Stromal cell of bone marrow (primary cell): ENCODE results near the gene NAA35.
"Not testable (repeated sequence)": the region's sequence is repeated elsewhere in the genome, so short reads cannot be mapped to it uniquely, and the experiment has no call there.

Source experiments
- DNase-seq: peaks from one replicate; pipeline ENCODE4 v3.0.0-alpha.2; 2012; ENCODE audit warnings: low read depth

Gene NAA35

DNA sequence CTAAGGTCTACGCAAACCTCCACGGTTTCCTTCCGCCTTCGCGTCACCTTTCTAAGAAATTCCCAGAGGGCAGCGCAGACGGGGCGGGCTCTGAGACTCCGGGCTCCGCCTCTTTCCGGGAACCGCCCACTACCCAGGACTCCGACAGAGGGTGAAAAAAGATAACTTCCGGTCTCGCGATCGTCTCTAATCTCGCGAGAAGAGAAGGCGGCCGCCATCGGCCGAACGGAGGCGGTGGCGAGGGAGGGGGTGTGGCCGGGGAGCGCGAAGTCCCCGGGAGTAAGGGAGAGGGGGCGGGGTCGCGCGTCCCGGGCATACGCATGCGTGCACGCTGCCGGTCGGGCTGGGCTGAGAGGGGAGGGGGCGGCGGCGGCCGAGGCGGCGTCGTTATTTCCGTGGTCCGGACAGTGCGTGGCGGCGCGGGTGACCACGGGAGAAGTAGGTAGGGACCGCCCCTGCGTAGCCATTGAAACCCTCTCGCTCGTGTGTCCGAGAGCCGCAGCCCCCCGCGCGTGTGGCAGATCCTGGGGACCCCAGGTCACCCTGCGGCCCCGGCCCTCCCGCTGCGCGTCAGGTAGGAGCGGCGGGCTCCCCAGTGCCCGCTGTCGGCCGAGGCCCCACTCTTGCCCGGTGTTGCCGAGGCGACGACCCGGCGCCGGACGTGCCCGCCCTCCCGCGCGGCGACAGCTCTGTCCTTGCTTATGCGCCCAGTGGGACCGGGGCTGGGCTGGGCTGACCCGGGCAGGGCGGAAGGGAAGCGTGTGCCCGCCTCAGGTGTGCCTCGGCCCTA lies at the start of gene NAA35:
TSS of gene NAA35 (plus strand) at position 315 of the 790 bp plus-strand sequence. CDS start 1,014 bp downstream, outside the sequence.
- DNase-seq = peak; percentile 95

DNA sequence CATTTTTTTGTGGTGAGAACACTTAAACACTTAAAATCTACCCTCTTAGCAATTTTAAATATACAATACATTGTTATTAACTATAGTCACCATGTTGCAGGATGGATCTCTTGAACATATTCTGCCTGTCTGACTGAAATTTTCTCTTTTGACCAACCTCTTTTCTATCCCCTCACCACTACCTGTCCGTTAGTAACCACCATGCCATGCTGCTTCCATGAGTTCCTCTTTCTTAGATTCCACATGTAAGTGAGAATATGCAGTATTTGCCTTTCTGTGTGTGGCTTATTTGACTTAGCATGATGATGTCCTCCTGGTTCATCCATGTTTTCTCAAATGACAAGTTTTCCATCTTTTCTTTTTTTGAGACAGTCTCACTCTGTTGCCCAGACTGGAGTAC lies 48.5 kb upstream of the NAA35 start:
- no peak for DNase-seq

DNA sequence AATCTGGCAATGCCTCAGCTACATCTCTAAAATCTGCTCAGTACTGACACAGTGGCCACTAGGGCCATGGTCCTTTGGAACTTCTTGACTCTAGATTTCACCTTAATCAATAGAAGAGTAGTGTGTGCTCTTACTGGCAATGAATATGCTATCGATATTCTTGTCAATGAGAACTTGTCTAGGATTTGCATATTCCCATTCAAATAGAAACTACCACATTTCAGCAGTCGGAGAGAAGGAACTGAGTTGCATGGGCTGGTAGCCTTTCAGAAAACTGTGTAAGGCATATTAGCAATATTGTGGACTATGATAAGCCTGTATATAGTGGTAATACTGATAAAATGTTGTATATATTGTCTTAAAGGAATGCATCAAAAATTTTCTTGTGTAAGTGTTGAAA lies 45.3 kb upstream of the NAA35 start:
- DNase-seq = no peak

DNA sequence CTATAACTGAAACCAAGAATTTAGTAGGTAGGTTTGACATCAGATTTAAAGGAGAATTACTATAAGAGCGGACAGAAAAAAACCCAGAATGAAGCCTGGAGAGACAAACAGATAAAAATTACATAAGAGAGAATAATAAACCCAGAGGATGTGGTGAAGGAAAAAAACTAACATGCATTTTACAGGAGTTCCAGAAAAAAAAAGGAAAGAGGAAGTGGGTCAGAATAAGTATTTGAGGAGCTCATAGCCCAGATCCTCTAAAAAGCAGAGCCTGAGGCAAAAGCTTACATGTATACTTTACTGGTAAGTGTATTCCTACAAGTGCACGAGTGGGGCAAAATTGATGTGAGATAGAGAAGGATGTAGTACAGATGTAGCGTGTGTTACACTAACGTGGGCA lies 43.1 kb upstream of the NAA35 start:
- DNase-seq = no peak

DNA sequence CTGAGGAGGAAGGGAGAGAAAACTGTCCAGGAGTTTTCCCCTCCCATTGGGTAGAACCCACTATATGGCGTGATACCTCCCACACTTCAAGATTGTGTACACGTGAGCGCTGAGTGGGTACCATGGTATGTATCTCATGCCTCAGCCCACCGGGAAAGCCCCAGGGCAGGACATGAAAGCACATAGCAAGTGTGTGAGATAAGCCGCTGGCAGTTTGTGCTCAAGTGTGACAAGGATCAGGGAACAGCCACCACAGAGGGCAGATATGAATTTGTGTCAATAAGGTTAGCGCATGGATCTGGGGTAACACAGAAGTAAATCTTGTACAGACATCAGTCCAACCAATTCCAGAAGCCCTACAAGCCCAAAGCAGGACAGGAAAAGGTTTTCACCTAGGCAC lies 42.6 kb upstream of the NAA35 start:
- DNase-seq = no peak

DNA sequence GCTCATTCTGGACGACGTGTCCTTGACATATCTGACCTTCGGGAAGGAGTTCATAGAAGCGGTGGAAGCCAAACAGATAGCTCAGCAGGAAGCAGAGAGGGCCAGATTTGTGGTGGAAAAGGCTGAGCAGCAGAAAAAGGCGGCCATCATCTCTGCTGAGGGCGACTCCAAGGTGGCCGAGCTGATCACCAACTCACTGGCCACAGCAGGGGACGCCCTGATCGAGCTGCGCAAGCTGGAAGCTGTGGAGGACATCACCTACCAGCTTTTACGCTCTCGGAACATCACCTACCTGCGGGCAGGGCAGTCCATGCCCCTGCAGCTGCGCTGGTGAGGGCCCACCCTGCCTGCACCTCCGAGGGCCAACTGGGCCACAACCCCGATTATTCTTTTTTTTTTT lies 41.6 kb upstream of the NAA35 start:
- DNase-seq = no peak

DNA sequence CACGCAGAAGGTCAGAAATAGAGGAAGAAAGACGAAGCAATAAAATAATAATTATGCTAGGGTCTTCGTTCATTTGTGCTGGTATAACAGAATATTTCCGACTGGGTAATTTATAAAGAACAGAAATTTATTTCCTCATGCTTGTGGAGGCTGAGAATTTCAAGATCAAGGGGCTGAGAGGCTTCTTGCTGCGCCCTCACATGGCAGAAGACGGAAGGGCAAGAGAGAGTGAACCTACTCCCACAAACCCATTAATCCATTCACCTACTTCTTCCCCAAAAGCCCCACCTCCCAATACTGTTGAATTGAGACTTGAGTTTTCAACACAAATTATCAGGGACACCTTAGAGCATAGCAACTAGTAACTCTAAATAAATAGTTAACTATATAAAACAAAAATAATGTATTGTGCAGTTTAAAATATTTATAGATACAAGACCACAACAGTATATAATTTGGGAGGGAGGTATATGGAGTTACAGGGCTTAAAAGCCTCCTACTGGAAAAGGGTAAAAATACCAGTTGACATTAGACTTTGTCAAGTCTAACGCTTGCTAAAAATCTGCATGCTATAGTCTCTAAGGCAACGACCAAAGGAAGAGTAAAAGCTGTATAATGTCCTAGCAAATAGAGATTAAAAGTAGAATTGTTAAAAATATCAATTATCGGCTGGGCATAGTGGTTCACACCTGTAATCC lies 40.3 kb upstream of the NAA35 start:
- peak; percentile 3 for DNase-seq

DNA sequence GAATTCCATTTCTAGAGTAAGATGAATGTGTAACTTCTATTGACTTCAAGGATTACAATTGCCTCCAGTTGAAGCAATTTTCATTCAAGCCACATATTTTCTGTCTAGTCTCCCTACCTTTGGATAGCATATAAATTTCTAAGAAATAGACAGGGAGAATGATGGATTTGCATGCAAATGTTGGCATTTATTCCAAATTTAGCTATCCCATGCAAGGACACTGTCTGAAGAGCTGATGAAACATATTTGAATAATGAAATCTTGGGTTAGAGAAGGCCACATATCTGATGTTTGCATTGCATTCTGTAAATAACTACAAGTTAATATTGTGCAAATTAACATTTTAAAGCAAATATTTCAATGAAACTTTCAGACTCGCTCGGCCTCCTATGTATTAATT lies 36.0 kb upstream of the NAA35 start:
- DNase-seq = no peak

DNA sequence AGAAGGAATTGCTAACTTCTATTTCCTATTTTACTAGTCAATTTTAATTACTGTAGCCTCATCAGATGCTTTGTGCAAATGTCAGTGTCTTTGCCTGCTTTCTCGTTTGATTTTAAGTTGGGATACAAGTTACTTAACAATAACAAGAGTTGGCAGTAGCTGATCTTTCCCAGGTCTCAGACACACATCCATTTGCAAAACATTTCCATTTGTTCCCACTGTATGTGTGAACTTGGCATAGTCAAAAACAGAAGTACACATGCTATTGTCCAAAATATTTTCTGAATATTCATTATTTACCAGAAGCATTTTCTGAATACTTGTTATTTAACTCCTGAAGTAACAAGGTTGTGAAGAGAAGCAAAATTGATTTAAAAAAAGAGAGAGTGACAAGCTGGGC lies 35.0 kb upstream of the NAA35 start:
- DNase-seq = no peak

DNA sequence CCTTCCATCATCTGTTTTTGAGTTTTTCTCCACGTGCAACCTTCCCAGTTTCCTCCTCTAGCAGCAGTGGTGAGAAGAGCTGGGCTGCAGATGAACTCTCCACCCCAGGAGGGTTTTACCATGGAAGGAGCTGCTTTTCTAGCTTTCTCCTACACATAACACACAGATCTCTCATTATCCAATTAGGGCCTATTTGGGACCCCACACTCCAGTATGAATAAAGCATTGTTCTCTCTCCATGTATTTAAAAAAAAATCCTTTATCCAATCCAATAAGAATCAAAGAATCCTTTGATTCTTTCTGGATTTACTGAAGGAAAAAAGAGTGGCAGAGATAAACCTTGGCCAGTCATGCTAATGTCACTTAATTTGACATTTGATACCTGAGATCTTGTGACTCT lies 31.6 kb upstream of the NAA35 start:
- DNase-seq = no peak

DNA sequence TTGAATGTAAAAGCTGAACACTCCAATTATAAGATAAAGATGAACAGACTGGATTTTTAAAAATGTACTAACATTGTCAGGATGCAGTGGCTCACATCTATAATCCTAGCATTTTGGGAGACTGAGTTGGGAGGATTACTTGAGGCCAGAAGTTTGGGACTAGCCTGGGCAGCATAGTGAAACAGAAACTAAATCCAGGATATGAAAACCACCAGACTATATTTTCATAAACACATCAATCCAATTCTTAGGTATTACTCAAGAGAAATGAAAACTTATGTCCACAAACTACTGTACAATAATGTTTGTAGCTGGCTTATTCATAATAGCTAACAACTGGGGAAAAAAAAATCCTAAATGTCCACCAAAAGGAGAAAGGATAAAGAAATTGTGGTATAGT lies 26.8 kb upstream of the NAA35 start:
- peak; percentile 5 for DNase-seq

DNA sequence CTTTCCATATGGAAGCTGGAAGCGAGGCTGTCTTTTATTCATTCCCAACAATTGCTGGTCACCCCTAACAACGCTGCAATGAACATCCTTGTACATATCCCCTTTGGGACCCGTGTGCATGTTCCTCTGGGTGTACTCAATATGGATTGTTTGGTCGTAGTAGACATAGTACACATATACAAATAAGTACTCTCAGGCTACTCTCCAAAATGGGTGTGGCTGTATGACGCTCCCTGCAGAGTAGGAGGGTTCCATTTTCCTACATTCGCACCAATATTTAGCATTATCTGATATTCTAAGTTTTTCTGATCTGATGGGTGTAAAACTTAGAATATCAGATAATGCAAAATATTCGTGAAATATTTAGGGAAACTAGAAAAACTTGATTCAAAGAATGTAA lies 23.2 kb upstream of the NAA35 start:
- DNase-seq = no peak

DNA sequence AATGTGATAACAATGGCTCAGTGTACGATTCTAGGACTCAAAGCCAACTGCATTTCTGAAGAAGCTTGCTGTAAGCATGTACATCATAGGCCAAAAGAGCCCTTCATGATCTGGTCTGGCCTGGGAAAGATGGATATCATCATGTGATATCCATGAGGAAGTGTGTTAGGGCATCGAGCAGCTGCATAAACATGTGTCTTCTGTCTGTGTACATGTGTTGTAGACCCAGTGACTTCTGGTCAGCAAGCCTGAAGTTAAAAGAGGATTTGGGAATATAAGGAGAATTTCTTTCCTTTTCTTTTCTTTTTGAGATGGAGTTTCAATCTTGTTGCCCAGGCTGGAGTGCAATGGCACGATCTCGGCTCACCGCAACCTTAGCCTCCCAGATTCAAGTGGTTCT lies 15.5 kb upstream of the NAA35 start:
- DNase-seq = no peak

DNA sequence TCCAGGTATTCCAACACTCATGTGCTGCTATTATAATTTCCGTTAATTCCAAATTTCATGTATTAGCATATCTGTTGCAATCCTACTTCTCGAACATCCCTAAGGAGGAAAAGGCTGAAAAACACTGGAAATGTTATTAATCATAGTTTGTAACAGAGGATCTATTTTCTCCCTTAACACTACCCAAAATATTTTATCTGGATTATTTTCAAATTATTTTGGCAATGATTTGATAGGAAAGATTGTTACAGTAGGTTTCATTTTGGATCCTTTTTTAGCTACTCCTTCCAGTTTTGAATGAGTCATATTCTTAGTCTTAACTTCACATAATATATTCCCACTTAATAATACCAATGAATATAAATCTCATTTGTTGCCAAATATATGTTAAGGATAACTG lies 13.9 kb upstream of the NAA35 start:
- DNase-seq = peak; percentile 78

DNA sequence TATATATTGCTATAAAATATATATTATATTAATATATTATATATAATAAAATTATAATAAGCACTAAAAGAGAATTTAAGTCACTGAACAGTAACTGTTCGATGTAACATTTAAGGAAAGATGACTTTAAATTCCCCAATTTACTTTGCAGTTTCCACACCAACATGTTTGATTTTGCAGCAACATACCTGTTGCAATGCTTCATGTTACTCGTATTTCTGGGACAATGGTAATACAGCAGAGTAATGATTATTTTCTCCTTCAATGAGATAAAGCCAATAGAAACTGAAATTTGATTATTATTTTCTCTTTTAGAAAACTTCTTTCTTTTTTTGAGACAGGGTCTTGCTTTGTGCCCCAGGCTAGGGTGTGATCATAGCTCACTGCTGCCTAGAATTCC lies 9.5 kb upstream of the NAA35 start:
- no peak for DNase-seq

DNA sequence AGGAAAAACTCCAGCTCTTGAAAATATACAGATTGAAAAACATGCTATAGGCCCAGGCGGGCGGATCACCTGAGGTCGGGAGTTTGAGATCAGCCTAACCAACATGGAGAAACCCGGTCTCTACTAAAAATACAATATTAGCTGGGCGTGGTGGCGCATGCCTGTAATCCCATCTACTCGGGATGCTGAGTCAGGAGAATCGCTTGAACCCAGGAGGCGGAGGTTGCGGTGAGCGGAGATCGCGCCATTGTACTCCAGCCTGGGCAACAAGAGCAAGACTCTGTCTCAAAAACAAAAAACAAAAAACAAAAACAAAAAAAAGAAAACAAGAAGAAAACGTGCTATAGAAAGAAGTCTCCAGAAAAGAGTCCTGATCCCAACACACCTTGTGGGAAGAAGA lies 5.0 kb upstream of the NAA35 start:
- DNase-seq = not testable (repeated sequence)

DNA sequence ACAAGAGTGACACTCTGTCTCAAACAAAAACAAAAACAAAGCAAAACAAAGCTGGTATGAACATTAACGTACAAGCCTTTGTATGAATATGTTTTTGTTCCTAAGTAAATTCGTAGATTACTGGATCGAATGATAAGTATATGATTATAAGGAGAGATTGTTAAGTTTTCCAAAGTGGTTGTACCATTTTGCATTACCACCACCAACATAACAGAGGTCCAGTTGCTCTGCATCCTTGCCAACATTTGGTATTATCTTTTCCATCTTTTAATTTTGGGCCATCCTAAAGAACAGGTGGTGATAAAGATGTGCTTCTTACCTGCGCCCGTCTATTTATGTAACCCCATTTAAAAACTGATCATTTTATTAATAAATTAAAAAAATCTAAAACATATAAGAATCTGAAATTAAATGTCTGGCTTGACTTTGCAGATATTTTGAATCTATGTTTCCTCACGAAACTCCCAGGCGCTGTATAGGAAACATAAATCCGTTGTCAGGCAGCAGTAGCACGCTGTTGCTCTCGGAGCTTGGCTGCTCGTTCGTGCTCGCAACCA lies 593 bp upstream of the NAA35 start:
- no peak for DNase-seq

DNA sequence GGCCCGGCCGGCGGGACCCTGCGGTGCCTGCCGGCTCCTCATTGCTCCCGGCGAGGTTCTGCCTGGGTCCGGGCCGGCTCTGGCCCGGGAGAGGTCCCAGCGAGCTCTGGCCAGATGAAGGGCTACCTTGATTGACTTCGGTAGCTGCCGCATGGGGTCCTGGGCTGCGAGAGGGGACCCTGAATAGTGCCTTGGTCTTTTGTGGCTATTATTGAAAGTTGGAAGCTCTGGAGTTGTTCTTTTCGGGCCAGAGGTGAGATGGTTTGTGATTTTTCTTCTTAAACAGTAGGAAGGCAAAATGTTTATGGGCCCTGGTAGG lies 635 bp downstream of the NAA35 start:
- no peak for DNase-seq

DNA sequence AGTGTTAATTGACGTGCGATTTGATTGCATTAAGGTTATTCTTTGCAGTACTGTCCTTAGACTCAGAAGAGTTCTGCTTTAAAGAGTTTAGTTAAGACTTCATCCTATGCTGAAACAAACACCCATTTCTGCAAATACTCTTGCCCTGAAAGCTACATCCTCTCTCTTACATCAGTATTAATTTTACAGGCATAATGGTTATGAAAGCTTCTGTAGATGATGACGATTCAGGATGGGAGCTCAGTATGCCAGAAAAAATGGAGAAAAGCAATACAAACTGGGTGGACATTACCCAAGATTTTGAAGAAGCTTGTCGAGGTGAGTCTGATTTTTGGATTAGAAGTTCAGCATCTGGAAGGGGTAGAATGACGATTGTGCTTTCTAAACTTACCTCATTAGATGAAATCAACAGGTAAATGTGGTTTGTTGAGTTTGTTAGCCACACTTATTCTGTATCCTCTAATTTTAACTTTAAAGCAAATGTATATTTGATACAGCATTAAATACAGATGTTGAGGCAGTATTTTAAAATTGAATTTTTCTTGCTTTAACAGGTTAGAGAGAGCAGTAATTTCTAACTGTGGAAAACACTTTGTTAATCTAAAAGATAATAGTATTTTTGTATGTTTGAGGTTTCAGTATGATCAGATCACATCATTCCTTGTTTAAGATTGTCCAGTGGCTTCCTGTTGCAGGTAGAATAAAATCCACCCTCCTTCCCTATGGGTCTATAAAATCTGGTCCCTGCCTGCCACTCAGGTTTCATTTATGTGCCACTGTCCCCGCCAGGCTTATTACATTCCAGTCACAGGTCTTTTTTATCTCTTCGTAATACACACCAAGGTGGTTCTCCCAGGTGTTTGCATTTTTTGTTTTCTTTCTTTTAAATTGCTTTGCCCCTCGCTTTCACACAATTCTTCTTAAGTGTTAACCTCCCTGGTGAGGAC lies 1.3 kb downstream of the NAA35 start:
- DNase-seq = no peak

DNA sequence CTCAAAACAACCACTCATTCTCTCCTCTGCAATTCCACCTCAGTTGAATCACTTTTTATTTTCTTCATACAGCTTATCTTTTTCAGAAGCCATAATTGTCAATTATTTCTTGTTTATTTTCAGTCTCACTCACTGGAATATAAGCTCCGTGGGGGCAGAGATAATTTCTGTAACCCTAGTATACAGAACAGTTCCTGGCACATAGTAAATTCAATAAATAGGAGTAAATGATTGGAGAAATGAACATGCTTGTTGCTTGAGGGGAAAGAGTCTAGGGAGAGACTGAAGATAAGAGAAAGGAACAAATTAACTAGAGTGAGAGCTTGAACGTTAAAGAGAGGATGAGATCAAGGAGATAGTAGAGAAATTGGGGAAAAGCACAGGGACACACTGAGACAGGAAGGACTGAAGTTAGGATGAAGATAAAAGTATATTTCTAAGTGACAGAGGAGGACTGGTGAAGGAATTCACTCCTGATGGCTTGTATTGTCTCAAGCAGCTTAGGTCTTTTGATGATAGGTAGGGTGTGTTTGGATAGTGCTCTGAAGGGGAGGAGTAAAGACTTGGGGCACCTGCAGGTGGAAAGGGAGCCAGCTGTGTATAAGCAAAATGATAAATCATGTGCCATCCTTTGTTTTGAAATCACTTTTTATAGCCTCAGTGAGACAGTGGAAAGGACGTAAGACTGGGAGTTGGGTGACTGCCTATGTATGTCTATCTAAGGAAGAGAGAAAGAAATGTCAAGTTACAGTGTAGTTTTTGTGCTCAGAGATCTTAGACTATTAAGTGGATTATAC lies 2.2 kb downstream of the NAA35 start:
- no peak for DNase-seq

DNA sequence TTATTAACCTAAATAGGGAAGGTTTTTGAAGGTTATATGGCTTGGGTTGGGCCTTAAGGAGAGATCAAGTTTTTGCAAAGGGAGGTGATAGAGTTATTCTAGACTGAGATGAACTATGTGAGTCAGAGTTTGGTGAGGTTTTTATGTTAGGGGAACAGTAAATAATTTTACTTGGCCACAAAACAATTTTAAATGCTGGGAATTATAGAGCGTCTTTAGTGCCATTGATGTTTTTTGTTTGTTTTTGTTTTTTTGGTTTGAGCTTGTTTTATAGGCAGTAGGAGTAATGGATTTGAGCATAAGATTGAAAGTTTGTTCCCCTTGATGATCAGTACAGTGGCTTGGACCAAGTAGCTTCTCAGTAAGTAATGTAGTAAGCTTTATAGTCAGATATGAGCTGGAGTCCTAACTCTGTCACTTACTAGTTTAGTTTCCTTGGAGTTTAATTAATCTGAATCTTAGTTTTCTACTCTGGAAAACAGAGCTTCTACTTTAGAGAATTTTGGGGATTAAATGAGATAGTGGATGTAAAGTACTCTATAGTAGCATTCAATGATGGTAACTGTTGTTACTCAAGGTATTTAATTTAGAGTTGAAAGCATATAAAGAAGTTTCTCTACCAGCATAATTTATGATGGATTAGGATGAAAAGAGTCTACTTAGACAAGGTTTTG lies 2.9 kb downstream of the NAA35 start:
- DNase-seq = no peak
